Spleen (tissue), 11 donors: ENCODE data around the gene PPP3CA. TPM values are rescaled to one million over a fixed set of nuclear protein-coding genes. Genes with fewer than 3 reads are reported as not detected.

Experiments used
- DNase-seq: peaks from one replicate; pipeline ENCODE4 v3.0.0-alpha.2; 2020
- H3K27ac ChIP-seq, 8 donors: fragments of 200-600 bp; sonication (generic) in 7 of 8; 1 replicate in 4 of 8; 2 replicates in 4 of 8; pipeline versions ENCODE4 v1.5.0 to v1.8.0; 2016 to 2021; ENCODE audit warnings: inconsistent platforms in 4 of 8, mild to moderate bottlenecking in 4 of 8, moderate library complexity in 1 of 8
- H3K27me3 ChIP-seq, 7 donors: fragments of 200-600 bp; sonication (generic) in 6 of 7; replicated peaks in 1 of 7; 1 replicate in 4 of 7; 2 replicates in 3 of 7; pipeline versions ENCODE4 v1.5.0 to v1.8.0; 2016 to 2021; ENCODE audit warnings: inconsistent platforms in 3 of 7, mild to moderate bottlenecking in 1 of 7
- H3K36me3 ChIP-seq, 6 donors: fragments of 200-600 bp; sonication (generic) in 5 of 6; 1 replicate in 4 of 6; 2 replicates in 2 of 6; pipeline versions ENCODE4 v1.5.0 to v1.8.0; 2016 to 2021; ENCODE audit warnings: inconsistent platforms in 2 of 6
- H3K4me1 ChIP-seq, 6 donors: fragments of 200-600 bp; sonication (generic) in 5 of 6; 1 replicate in 3 of 6; 2 replicates in 3 of 6; pipeline versions ENCODE4 v1.5.0 to v1.8.0; 2016 to 2021; ENCODE audit warnings: inconsistent platforms in 3 of 6
- H3K4me3 ChIP-seq, 8 donors: fragments of 200-600 bp; sonication (generic) in 7 of 8; 1 replicate in 4 of 8; 2 replicates in 4 of 8; pipeline versions ENCODE4 v1.5.0 to v1.8.0; 2016 to 2021; ENCODE audit warnings: inconsistent platforms in 4 of 8, mild to moderate bottlenecking in 4 of 8, moderate library complexity in 2 of 8
- H3K9me3 ChIP-seq, 8 donors: fragments of 200-600 bp; sonication (generic) in 7 of 8; 1 replicate in 4 of 8; 2 replicates in 4 of 8; pipeline versions ENCODE4 v1.5.0 to v1.8.0; 2016 to 2021; ENCODE audit warnings: inconsistent platforms in 4 of 8
- CTCF ChIP-seq, 11 experiments: fragments of 200-600 bp in 7 of 11; fragments of 450-650 bp in 4 of 11; sonication (generic) in 4 of 11; IDR thresholded peaks in 8 of 11; conservative IDR thresholded peaks in 3 of 11; 1 replicate in 7 of 11; 2 replicates in 4 of 11; pipeline versions ENCODE4 v1.4.0 to v1.8.0; 2016 to 2021; ENCODE audit warnings: antibody characterized with exemption in 11 of 11, inconsistent platforms in 4 of 11, mild to moderate bottlenecking in 1 of 11
- POLR2A ChIP-seq, 3 donors: fragments of 450-650 bp; IDR thresholded peaks; one replicate each; pipeline ENCODE4 v1.5.1; 2017; ENCODE audit warnings: antibody characterized with exemption in 3 of 3, mild to moderate bottlenecking in 1 of 3
- POLR2AphosphoS5 ChIP-seq, 3 donors: sonication (generic); formaldehyde crosslinking; IDR thresholded peaks; one replicate each; pipeline ENCODE4 v1.5.1; 2017; ENCODE audit warnings: antibody characterized with exemption in 3 of 3
- WGBS, 5 donors: extraction: QIAGEN DNeasy Blood & Tissue Kit in 3 of 5; methylation state at CpG; one replicate each; pipeline versions ENCODE4 v1.1.5 to v1.1.7; 2013 to 2018; 5-methylcytosine and 5-hydroxymethylcytosine counted together
- intact Hi-C: fragments of 100-400 bp; cut with DNase I; formaldehyde crosslinking; loops from one replicate; pipeline ENCODE4 v1.15.0; 2023; ENCODE audit warnings: low total_unique reads
- polyA plus RNA-seq, 3 donors: library from polyadenylated mRNA; stranded (reverse); fragments of 200-250 nt; gene quantifications; one replicate each; pipeline ENCODE4 v1.2.1, GENCODE V29; 2013
- total RNA-seq, 7 donors: library from RNA; depleted of rRNA in 3 of 7; stranded (reverse); fragments of >200 nt in 3 of 7; fragmentation: NEBNext Ultra II Directional in 4 of 7; extraction: Animal tissue kit (Norgen Biotek cat#: 25700) in 4 of 7; gene quantifications; one replicate each; pipeline versions ENCODE4 v1.1.0 to v1.2.1, GENCODE V29; 2016 to 2021
- donor health status: healthy with polysubstance abuse.
- donor health status: DM: no; HTN: no; CAD: no; lungs with moderate emphysema.
- donor health status: DM: no; HTN: no; CAD: no.
- donor health status: Bipolar disorder and iron deficiency.
- donor health status: healthy.
- donor health status: DM: no; HTN: no; CAD: no.
- donor health status: DM: yes; HTN: yes; CAD: no.

Gene PPP3CA
- total and polyA plus RNA-seq, 10 donors = 15.5 to 50.0 (median 39.6) TPM

GRCh38 chr4:101178731-101179130, 168.6 kb downstream of the PPP3CA start:
- H3K4me3 ChIP-seq = no peak overlapping the region
- H3K9me3 ChIP-seq = no peaks in the 10 kb centered on the region
- peaks cover 0 to 11% (median 0%) of the 10 kb centered on the region in 6 donors for H3K36me3 ChIP-seq
- no peak for TF ChIP-seq CTCF (IDR thresholded peaks at IDR 0.05 in 8 of 11, conservative IDR thresholded peaks at IDR 0.05 in 3 of 11)
- no peak for TF ChIP-seq POLR2AphosphoS5 (IDR thresholded peaks at IDR 0.05)
- no peak for TF ChIP-seq POLR2A (IDR thresholded peaks at IDR 0.05)
- no peak for DNase-seq
- H3K27me3 ChIP-seq = no peaks in the 10 kb centered on the region
- WGBS, 5 donors = 96 to 100% (median 97%) methylated on average over 2 of the region's 2 CpGs
- intact Hi-C loops = loop anchor here (10.0 kb wide), 1 partner anchor 426 kb away; no protein-coding TSS in a partner anchor
- no peak overlapping the region for H3K27ac ChIP-seq
- H3K4me1 ChIP-seq = peaks cover 0 to 20% (median 7%) of the 10 kb centered on the region in 6 donors

GRCh38 chr4:101177154-101177553, 170.2 kb downstream of the PPP3CA start:
- H3K27me3 ChIP-seq = no peaks in the 10 kb centered on the region
- no peak overlapping the region for H3K4me3 ChIP-seq
- TF ChIP-seq POLR2A (IDR thresholded peaks at IDR 0.05) = no peak
- no peak for TF ChIP-seq CTCF (IDR thresholded peaks at IDR 0.05 in 8 of 11, conservative IDR thresholded peaks at IDR 0.05 in 3 of 11)
- no peak for TF ChIP-seq POLR2AphosphoS5 (IDR thresholded peaks at IDR 0.05)
- no peaks in the 10 kb centered on the region for H3K9me3 ChIP-seq
- no peaks in the 10 kb centered on the region for H3K36me3 ChIP-seq
- no peak overlapping the region for H3K27ac ChIP-seq
- peaks cover 0 to 17% (median 6%) of the 10 kb centered on the region in 6 donors for H3K4me1 ChIP-seq
- intact Hi-C loops = loop anchor here (10.0 kb wide), 1 partner anchor 428 kb away; no protein-coding TSS in a partner anchor
- DNase-seq = no peak
- 0 to 83% (median 39%) methylated on average over 1 of the region's 1 CpG for WGBS, 5 donors

GRCh38 chr4:101175896-101176676, 171.2 kb downstream of the PPP3CA start:
- 75 to 88% (median 79%) methylated on average over 6 of the region's 6 CpGs for WGBS, 5 donors
- Histone ChIP-seq H3K36me3 (no peaks in the 10 kb centered on the region), H3K9me3 (no peaks in the 10 kb centered on the region), H3K4me3 (no peak overlapping the region), H3K27me3 (no peaks in the 10 kb centered on the region), H3K27ac (no peak overlapping the region), H3K4me1 (peaks cover 0 to 17% (median 6%) of the 10 kb centered on the region in 6 donors)
- DNase-seq = no peak
- no peak for TF ChIP-seq CTCF (IDR thresholded peaks at IDR 0.05 in 8 of 11, conservative IDR thresholded peaks at IDR 0.05 in 3 of 11)
- TF ChIP-seq POLR2AphosphoS5 (IDR thresholded peaks at IDR 0.05) = no peak
- intact Hi-C loops = loop anchor here (10.0 kb wide), 1 partner anchor 429 kb away; no protein-coding TSS in a partner anchor

- no peak for TF ChIP-seq CTCF (IDR thresholded peaks at IDR 0.05 in 8 of 11, conservative IDR thresholded peaks at IDR 0.05 in 3 of 11)
- TF ChIP-seq POLR2AphosphoS5 (IDR thresholded peaks at IDR 0.05) = no peak
- TF ChIP-seq POLR2A (IDR thresholded peaks at IDR 0.05) = no peak
- 83 to 87% (median 86%) methylated on average over 4 of the region's 4 CpGs for WGBS, 5 donors
- intact Hi-C loops = loop anchor here (10.0 kb wide), 1 partner anchor 430 kb away; no protein-coding TSS in a partner anchor
- DNase-seq = no peak
- H3K27ac ChIP-seq = no peak overlapping the region
- H3K4me1 ChIP-seq = peaks cover 0 to 18% (median 8%) of the 10 kb centered on the region in 6 donors
- H3K4me3 ChIP-seq = no peak overlapping the region
- H3K36me3 ChIP-seq = no peaks in the 10 kb centered on the region
- no peaks in the 10 kb centered on the region for H3K9me3 ChIP-seq
- no peaks in the 10 kb centered on the region for H3K27me3 ChIP-seq
Measured at GRCh38 chr4:101174679-101175345, 172.5 kb downstream of the PPP3CA start.
